Psoas muscle (tissue), 8 donors: ENCODE results near the gene ITK. TPM values are rescaled to one million over a fixed set of nuclear protein-coding genes. Genes with fewer than 3 reads are reported as not detected.

Source experiments
- ATAC-seq, 4 donors: fragments of 200-7000 bp; cut with Tn5 transposase; one replicate each; pipeline ENCODE4 v1.9.1; 2020; ENCODE audit warnings: moderate library complexity in 3 of 4, mild to moderate bottlenecking in 2 of 4
- DNase-seq, 2 donors: peaks; one replicate each; pipeline ENCODE4 v3.0.0-alpha.2; 2020
- H3K27ac ChIP-seq: fragments of 200-600 bp; one replicate; pipeline ENCODE4 v1.8.0; 2022
- H3K27me3 ChIP-seq, 3 donors: fragments of 200-600 bp in 1 of 3; one replicate each; pipeline versions ENCODE4 v1.6.1 to v1.8.0; 2013 to 2022; ENCODE audit warnings: low read length in 2 of 3, mild to moderate bottlenecking in 2 of 3, moderate library complexity in 1 of 3; ENCODE audit not compliant: insufficient read depth in 3 of 3
- H3K36me3 ChIP-seq, 2 donors: fragments of 200-600 bp in 1 of 2; one replicate each; pipeline versions ENCODE4 v1.6.1 to v1.8.0; 2013 to 2022; ENCODE audit warnings: low read depth in 1 of 2, mild to moderate bottlenecking in 1 of 2, moderate library complexity in 1 of 2; ENCODE audit not compliant: insufficient read depth in 1 of 2
- H3K4me1 ChIP-seq: fragments of 200-600 bp; one replicate; pipeline ENCODE4 v1.8.0; 2022
- H3K4me3 ChIP-seq: fragments of 200-600 bp; one replicate; pipeline ENCODE4 v1.8.0; 2022; ENCODE audit warnings: mild to moderate bottlenecking
- H3K9me3 ChIP-seq: fragments of 200-600 bp; one replicate; pipeline ENCODE4 v1.8.0; 2022
- CTCF ChIP-seq: fragments of 200-600 bp; IDR thresholded peaks from one replicate; pipeline ENCODE4 v1.8.0; 2022; ENCODE audit warnings: antibody characterized with exemption
- WGBS, 3 donors: extraction: QIAGEN DNeasy Blood & Tissue Kit; methylation state at CpG; one replicate each; pipeline versions ENCODE4 v1.1.6 to v1.1.7; 2013; 5-methylcytosine and 5-hydroxymethylcytosine counted together
- intact Hi-C, 2 donors: fragments of 100-400 bp; cut with DNase I; formaldehyde crosslinking; loops; one replicate each; pipeline versions ENCODE4 v1.11.0 to v1.14.2; 2022
- polyA plus RNA-seq, 3 donors: library from polyadenylated mRNA; stranded (reverse); fragments of 200-250 nt; gene quantifications; one replicate each; pipeline ENCODE4 v1.2.3, GENCODE V29; 2013
- total RNA-seq, 4 donors: library from RNA; stranded (reverse); fragmentation: NEBNext Ultra II Directional in 2 of 4; extraction: Animal tissue kit (Norgen Biotek cat#: 25700) in 2 of 4; gene quantifications; one replicate each; pipeline versions ENCODE4 v1.2.1 to v1.2.4, GENCODE V29; 2021 to 2023
- donor health status: healthy with polysubstance abuse.
- donor health status: DM: no; HTN: no; CAD: no; lungs with moderate emphysema.
- donor health status: Bipolar disorder and iron deficiency.
- donor health status: healthy.
- donor health status: DM: yes; HTN: yes; CAD: no.
- donor health status: DM: no; HTN: no; CAD: no.
- donor health status: DM: no; HTN: no; CAD: no.
- donor health status: DM: yes; HTN: yes; CAD: no.

The ITK gene
- total and polyA plus RNA-seq, 7 donors, result 0.04 to 1.0 (median 0.28) TPM

- intact Hi-C loops, result no loop called here
- Histone ChIP-seq H3K4me3 (no peak overlapping the region), H3K4me1 (peaks cover 6% of the 10 kb centered on the region), H3K36me3 (no peaks in the 10 kb centered on the region), H3K9me3 (no peaks in the 10 kb centered on the region), H3K27ac (no peak overlapping the region), H3K27me3 (no peaks in the 10 kb centered on the region)
- ATAC-seq, result no peak
- no peak for DNase-seq
- WGBS, 3 donors, result 54 to 78% (median 63%) methylated on average over 7 of the region's 7 CpGs
- TF ChIP-seq CTCF, result no peak
Observed at GRCh38 chr5:157279605-157280239, 99.1 kb downstream of the ITK start.

- ATAC-seq (no peak), DNase-seq (no peak)
- Histone ChIP-seq H3K27me3 (no peaks in the 10 kb centered on the region), H3K9me3 (no peaks in the 10 kb centered on the region), H3K4me3 (no peak overlapping the region), H3K36me3 (no peaks in the 10 kb centered on the region), H3K4me1 (peaks cover 9% of the 10 kb centered on the region), H3K27ac (no peak overlapping the region)
- no peak for TF ChIP-seq CTCF
- intact Hi-C loops, result no loop called here
- 43 to 45% (median 43%) methylated on average over 3 of the region's 3 CpGs for WGBS, 3 donors
Observed at GRCh38 chr5:157280927-157281326, 100.3 kb downstream of the ITK start.

GRCh38 chr5:157282150-157282549 is 101.5 kb downstream of the ITK start:
- ATAC-seq (no peak), DNase-seq (no peak)
- intact Hi-C loops, result no loop called here
- H3K9me3 ChIP-seq, result no peaks in the 10 kb centered on the region
- no peaks in the 10 kb centered on the region for H3K27me3 ChIP-seq
- no peak overlapping the region for H3K27ac ChIP-seq
- peaks cover 19% of the 10 kb centered on the region for H3K4me1 ChIP-seq
- H3K36me3 ChIP-seq, result no peaks in the 10 kb centered on the region
- no peak for TF ChIP-seq CTCF
- no peak overlapping the region for H3K4me3 ChIP-seq

- H3K4me1 ChIP-seq, result peaks cover 19% of the 10 kb centered on the region
- 53 to 72% (median 60%) methylated on average over 3 of the region's 3 CpGs for whole genome bisulfite sequencing, 3 donors
- ATAC-seq, result peak in 1 of 4 donors; percentile 41
Observed at GRCh38 chr5:157283434-157283833, 102.8 kb downstream of the ITK start.

More at GRCh38 chr5:157283434-157283833, 102.8 kb downstream of the ITK start:
- Histone ChIP-seq H3K27ac (no peak overlapping the region), H3K9me3 (no peaks in the 10 kb centered on the region), H3K27me3 (no peaks in the 10 kb centered on the region), H3K36me3 (no peaks in the 10 kb centered on the region), H3K4me3 (no peak overlapping the region)
- DNase-seq, result no peak
- no peak for TF ChIP-seq CTCF
- intact Hi-C loops, result no loop called here
